ENCODE results near the gene SCN9A. TPM values are rescaled to one million over a fixed set of nuclear protein-coding genes. Genes with fewer than 3 reads are reported as not detected.
"Not testable (repeated sequence)": the region's sequence is repeated elsewhere in the genome, so short reads cannot be mapped to it uniquely, and the experiment has no call there.

SCN9A gene
- total RNA-seq, 1 donor from 2014 or later: 3.5 TPM

DNA sequence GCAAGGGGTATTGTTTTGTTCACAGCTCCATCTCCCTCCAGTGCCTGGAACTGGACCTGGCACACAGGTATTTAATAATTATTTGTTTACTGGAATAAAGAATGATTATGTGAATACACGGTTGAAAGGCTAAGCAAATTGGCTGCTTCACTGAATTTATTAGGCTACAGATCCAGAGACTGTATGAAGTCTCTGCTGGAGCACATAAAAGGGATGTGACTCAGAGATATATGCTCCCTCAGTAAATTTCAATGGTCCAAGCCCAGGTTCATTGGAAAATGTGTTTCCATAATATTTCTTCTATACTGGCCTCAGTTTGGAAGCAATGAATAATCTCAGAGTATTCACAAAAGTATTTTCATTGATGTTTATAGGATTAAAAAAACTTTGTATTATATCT lies 126.4 kb downstream of the SCN9A start:
- intact Hi-C loops (cut with micrococcal nuclease): no loop called here

DNA sequence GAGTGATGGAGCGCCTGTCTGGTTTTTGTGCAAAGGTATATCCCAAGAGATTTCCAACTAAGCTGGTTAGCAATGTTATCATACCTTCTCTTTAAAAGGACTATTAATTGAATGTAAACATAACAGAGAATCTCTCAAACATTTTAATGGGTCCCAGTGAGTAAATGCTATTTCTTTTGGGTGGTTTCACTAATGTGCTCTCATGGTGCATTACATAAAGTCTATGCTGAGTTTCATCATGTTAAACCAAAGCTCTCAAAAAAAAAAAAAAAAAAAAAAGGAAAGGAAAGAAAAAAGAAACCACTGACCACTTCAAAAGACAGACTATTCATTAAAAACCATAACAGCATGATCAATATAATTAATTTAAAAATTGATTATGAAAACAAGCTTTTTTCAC lies 128.8 kb downstream of the SCN9A start:
- intact Hi-C loops (cut with micrococcal nuclease): no loop called here

DNA sequence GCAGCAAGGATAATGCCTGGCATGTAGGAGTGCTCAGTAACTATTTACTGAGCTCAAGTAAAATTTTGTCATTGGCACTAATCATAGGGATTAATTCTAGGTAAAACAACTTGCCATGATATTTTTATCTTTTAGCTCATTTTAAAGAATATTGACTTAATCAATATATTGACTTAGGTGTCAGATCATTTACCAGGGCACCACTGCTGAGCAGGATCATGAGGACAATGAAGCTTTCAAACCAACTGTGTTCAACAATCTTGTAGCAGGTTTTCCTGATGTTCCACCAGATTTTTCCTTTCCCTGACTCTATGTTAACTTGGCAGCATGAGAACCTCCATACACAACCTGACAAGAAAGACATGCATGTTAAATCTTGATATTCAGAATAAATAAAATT lies 133.4 kb downstream of the SCN9A start:
- intact Hi-C loops (cut with micrococcal nuclease): no loop called here

DNA sequence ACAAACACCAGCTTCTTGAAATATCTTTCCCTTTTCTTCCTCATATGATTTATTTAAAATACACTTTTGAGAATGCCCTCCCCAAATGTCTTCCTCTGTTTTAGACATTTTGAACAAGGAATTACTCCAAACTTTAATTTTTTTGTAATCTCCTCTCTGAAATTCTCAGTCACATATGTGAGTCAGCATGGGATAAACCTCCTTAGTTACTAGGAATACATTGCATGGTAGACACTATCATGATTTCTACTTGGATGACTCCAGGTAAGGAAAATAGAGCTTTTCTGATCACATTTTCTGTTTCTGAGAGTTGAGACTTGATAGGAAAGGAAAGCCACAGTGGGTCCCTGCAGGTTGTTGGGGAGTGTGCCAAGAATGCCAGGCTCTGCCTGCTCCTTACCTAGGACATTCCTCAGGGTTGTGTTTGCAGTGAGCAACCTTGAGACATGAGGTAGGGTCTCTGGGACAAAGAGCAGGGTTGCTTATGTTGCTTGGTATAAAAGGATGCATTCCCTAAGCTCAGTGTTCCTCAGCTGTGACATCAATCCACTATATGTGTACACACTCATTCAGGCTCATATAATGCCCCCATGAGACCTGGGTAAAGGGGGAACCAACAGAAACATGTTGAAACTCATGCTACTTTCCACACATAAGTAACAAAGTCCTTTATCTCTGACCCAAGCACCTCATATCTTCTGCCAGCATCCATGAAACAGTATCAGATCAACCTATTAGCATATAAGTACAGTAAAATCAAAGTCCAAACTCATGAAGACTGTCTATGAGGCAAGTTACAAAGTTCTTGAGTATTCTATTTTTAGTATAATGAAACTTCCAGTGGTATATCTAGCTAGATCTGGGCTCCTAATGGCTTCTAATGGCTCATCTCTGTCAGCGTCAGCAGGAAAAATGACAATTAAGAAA lies 135.1 kb downstream of the SCN9A start:
- intact Hi-C loops (cut with micrococcal nuclease): no loop called here

DNA sequence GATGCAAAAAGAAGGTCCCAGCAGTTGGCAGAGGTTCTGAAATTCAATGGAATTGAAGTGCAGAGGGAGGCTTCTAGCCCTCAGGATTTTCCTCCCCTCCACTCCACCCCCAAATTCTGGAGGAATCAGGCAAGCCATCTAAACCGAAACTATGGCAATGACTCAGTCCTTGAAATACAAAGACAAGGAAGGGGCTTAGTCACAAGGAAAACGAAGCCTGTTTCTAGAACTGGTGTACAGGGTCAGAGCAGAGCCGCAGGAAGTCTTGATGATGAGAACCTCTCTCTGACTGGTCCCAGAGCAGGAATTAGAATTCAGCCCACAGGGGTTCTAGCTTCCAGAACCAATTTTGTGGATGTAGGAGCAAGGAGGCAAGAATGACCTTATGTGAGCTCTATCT lies 136.2 kb downstream of the SCN9A start:
- intact Hi-C loops (cut with micrococcal nuclease): no loop called here

DNA sequence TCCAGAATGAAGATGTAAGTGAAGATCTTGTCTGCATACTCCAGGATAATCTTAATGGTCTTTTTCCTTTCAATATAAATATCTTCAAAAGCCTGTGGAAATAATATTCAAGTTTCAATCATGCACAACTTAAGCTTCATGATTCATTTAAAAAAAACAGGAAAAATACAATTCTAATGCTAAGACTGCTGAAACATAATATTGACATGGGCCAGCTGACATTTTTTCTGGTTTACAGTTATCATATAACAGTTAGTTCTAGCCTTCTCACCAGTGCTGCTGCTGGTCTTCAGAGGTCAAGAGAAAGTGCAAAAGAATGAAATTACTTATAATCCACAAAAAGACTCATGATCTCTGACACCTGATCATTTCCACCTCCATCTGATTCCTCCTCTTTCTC lies 137.6 kb downstream of the SCN9A start:
- intact Hi-C loops (cut with micrococcal nuclease): no loop called here

DNA sequence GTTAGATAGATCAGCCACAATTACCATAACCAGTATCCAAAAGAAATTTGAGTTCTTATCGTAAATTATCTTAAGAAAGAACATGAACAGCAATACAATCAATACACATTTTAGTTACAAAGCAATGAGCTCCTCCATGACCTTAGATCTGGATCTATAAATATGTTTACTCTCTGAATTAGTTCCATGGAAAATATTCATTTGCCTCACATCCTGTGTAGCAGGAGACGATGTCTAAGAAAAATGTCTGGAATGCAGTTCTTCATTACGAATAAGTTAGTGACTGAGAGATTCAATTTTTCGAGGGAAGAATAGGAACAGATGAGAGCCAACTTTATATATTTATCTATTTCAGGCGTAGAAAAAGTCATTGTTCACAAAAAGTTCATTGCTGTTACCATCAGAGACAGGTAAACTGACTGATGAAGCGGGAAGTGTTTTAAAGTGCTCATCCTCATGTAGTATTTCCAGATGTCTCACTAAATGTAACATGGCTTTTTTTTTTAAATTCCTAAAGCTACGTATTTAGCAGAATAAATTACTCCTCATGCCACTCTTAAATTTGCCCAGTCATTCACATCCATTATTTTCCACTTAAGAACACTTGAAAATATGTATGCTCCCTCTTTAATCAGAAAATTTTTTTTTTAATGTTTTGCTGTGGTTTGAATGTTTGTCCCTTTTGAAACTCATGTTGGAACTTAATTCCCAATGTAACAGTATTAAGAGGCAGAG lies 141.5 kb downstream of the SCN9A start:
- intact Hi-C loops (cut with micrococcal nuclease): no loop called here

DNA sequence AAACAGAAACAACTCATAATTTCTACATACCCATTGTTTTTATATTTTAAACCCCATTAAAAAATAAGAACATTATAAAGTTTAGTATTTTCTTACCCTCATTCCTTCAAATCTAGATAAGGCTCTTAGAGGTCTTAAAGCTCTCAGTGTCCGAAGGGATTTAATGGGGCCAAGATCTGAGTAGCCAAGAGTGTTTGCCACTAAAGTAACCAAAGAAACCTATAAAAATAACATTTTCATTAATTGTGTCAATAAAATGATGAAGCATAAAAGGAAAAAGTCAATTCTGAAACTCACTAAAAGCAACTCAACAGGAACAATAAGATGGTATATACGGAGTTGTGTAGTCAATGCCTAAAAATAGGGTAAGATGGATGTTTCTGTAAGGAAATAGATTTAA lies 142.5 kb downstream of the SCN9A start:
- intact Hi-C loops (cut with micrococcal nuclease): no loop called here

DNA sequence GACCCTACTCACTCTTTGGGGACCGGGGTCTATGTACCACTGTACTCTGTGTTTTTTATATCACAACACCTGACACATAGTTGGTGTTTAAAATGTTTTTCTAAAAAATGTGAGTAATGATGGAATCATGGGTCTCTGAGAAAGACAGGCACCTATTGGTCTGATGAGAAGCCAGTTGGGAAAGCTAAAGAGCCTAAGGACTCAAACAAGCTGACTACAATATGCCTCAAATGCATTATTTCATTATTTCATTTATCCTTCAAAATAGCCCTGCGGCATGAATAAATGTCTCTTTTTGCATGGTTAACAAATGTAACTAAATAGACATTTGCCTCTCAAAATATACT lies 145.0 kb downstream of the SCN9A start:
- intact Hi-C loops (cut with micrococcal nuclease): no loop called here

DNA sequence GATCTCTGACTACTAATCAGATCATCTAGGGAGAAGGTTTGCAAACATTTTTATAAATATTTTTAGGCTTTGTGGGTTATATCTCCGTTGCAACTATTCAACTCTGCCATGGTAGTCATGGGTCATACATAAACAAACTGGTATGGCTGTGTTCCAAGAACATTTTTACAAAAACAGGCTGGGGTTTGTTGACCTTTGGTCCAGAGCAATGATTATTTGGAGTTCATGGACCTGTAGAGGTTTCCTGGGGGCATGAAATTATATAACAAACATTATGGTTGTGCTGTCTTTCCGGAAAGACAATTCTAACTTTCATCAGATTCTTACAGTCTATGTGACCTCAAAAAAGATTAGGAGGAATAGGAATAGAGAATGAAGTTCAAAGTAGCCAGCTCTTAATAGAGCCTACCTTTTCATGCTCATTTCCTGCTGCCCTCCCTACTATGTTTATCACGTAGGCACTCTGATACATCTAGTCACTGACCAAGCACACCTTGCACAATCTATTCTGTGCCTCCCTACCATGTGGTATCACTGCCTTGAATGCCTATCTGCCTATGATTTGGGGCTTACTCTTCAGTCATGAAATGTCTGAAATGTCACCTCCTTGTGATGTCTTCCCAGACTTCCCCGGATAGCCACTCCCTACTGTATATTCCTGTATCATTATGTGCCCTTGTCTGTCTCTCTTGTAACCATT lies 145.6 kb downstream of the SCN9A start:
- intact Hi-C loops (cut with micrococcal nuclease): no loop called here

DNA sequence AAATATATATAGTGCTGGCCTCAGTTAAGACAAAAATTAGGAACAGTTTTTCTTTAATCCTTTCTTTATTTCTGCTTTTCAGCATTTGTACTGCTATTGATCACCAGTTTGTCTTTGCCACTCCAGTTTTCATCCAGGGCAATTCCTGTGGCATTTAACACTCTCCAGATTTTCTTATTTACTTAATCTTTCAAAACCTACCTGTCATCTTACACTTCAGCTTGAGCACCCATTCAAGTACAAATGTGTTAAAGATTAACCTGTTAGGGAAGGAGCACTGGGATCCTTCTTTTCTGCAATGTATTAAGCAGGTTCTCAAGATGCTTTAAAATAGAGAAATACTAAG lies 146.1 kb downstream of the SCN9A start:
- intact Hi-C loops (cut with micrococcal nuclease): no loop called here

DNA sequence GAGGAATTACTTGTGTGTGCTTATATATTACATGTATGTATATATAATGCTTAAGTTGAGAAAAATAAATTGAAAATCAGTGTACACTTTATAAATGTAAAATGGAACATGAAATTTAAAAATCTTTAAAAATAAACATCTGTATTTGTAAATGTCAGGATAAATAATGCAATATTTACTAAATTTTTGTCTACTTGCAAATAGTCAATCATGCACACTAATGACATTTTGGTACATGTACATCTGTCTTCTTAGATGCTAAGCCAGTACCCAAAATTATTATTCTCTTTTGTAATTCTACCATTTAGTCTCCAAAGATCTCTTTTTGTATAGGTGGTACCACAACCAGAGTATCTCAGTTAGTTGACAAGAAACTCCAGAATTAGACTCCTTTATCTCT lies 151.5 kb downstream of the SCN9A start:
- intact Hi-C loops (cut with micrococcal nuclease): no loop called here

DNA sequence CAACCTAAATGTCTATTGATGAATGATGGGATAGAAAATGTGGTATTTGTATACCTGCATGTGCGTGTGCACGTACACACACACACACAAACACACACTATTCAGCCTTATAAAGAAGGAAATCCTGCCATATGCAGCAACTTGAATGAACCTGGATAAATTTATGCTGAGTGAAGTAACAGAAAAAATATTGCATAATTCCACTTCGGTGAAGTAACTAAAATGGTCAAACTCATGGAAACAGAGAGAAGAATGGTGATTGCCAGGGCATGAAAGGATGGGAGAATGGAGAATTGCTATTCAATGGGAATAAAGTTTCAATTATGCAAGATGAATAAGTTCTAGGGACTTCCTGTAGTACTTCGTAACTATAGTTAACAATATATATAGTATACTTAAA lies 152.4 kb downstream of the SCN9A start:
- intact Hi-C loops (cut with micrococcal nuclease): no loop called here

DNA sequence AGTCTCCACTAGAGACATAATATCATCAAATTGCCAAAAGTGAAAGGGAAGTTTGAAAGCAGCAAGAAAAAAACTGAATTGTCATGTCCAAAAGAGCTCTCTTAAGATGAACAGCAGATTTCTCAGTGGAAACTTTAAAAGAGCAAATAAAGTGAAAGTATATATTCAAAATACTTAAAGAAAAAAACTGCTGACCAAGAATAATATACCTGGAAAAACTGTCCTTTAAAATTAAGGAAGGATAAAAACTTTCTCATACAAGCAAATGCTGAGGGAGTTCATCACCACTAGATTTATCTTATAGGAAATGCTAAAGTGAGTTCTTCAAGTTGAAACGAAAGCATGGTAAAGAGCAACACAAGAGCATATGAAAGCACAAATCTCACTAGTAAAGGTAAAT lies 164.7 kb downstream of the SCN9A start:
- intact Hi-C loops (cut with micrococcal nuclease): no loop called here

DNA sequence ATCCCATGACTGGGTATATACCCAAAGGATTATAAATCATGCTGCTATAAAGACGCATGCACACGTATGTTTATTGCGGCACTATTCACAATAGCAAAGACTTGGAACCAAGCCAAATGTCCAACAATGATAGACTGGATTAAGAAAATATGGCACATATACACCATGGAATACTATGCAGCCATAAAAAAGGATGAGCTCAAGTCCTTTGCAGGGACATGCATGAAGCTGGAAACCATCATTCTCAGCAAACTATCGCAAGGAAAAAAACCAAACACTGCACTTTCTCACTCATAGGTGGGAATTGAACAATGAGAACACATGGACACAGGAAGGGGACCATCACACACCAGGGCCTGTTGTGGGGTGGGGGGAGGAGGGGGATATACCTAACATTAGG lies 165.8 kb downstream of the SCN9A start:
- intact Hi-C loops (cut with micrococcal nuclease): not testable (repeated sequence)

DNA sequence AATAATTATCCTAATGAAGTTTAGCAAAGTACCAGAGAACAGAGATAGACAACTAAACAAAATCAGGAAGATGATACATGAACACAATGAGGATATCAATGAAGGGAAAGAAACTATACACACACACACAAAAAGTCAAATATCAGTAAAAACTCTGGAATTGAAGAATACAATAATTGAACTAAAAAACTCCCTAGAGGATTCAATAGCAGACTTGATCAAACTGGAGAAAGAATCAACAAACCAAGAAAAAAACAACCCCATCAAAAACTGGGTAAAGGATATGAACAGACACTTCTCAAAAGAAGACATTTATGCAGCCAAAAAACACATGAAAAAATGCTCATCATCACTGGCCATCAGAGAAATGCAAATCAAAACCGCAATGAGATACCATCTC lies 166.4 kb downstream of the SCN9A start:
- intact Hi-C loops (cut with micrococcal nuclease): not testable (repeated sequence)

DNA sequence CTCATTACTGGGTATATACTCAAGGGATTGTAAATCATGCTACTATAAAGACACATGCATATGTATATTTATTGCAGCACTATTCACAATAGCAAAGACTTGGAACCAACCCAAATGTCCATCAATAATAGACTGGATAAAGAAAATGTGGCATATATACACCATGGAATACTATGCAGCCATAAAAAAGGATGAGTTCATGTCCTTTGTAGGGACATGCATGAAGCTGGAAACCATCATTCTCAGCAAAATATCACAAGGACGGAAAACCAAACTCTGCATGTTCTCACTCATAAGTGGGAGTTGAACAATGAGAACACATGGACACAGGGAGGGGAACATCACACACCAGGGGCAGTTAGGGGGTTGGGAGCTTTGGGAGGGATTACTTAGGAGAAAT lies 169.6 kb downstream of the SCN9A start:
- intact Hi-C loops (cut with micrococcal nuclease): not testable (repeated sequence)

DNA sequence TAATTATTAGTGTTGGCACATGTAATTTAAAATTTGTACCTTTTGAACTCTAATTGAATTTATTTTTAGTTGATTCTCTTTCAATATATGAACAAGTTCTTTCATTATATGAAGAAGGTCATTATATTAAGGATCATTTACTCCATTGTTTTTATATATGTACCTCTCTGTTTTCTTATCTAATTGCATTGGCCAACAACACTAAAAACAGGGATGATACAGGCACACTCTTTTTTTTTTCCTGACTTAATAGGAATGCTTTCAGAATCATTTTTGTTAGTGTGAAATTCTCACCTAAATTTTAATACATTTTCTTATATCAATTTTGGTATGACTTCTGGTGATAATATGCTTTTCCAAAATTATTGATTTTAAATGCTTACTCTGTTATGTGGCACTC lies 173.0 kb downstream of the SCN9A start:
- intact Hi-C loops (cut with micrococcal nuclease): no loop called here

DNA sequence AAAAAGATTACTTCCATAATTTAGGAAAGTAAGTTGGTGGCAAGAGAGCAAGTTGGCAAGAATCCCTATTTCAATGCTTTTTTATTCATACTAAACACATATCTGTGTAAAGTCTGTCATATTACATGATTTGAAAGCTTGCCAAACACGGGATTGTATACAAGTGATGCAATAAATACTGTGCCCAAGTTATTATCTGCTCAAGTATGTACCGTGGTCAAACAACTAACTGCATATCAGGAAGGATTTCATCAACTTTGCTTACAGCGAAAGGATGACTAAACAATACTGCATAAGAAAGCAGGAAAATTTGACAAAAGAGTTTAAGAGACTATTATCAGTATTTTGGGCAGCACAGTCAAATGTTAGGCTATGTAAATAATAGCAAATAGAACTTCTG lies 178.3 kb downstream of the SCN9A start:
- intact Hi-C loops (cut with micrococcal nuclease): no loop called here

DNA sequence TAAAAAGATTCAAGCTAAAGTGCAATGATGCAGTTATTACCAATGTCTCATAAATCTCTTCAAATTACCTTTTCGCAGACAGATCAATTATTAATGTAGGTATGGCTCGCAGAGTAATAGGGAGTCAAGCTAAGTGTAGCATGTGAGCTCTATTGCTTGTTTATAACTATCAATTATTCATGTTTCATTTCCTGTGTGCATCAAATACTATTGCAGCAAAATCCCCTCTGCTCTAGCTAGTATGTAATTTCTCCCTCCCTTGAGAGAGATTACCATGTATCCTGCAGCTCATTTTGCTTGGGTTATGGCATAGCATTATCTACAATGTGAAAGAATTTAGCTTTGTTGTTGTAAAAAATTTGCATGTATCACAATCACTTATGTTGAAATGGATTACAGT lies 182.3 kb downstream of the SCN9A start:
- intact Hi-C loops (cut with micrococcal nuclease): no loop called here

DNA sequence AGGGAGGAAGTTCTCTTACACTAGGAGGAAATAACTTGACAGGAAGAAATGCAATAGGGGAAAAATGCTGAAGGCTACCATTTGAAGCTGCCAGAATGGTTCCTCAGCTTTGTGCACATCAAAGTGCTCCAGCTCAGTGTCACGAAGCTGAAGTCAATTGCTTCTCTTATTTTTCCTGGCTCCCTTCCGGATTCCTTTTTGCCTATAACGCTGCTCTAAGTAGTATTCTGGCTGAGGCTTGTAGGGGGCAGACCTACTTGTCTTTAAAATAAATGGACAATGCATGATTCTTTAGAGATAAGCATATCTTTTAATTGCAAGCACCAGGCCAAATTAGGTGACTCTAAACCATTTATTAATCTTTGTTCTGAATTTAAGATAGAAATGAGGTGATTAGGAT lies 187.7 kb downstream of the SCN9A start:
- intact Hi-C loops (cut with micrococcal nuclease): no loop called here

DNA sequence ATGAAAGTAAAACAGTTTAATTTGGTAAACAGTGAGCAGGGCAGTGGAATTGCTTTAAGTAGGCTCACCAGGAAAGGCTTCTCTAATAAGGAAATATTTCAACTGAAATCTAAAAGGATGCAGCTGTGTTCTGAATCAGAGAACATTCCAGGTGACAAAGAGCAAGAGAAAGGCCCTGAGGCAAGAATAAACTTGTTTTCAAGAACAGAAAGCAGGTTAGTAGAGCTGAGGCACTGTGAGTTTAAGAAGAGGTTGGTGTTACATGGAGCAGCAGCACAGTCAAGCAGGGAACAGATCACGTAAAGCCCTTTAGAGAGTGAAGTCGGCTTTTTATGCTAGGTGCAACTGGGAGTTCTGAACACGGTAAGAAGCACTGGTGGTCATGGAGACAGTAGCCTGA lies 191.0 kb downstream of the SCN9A start:
- intact Hi-C loops (cut with micrococcal nuclease): loop anchor here (5.0 kb wide), 2 partner anchors 127 to 1192 kb away; no protein-coding TSS in a partner anchor
